IMR-90 (cell line): Measurements from ENCODE around the gene HOATZ. TPM values are rescaled to one million over a fixed set of nuclear protein-coding genes. Genes with fewer than 3 reads are reported as not detected.
A peak's percentile ranks its signal among the peaks of the same experiment; 100 is the strongest.

Source experiments
- ATAC-seq: fragments of 200-7000 bp; cut with Tn5 transposase; 2 replicates; pipeline ENCODE4 v1.9.1; 2020; ENCODE audit warnings: low read depth, mild to moderate bottlenecking, moderate library complexity
- BruUV-seq: library from RNA; stranded (reverse); fragments of 400-500 nt; replicated peaks from 2 replicates; lab custom pipeline; 2021; lab: Mats Ljungman, UMichigan
- CTCF ChIA-PET: fragments of 300-600 bp; formaldehyde crosslinking; extraction: SDS; loops from one replicate; lab custom pipeline; 2021; ENCODE audit warnings: antibody characterized with exemption; lab: Yijun Ruan, JAX
- POLR2A ChIA-PET: fragments of 300-600 bp; sonication (Branson Sonifier 250); formaldehyde crosslinking; loops from one replicate; lab custom pipeline; 2022; ENCODE audit warnings: antibody characterized with exemption; ENCODE audit not compliant: unreplicated experiment; lab: Charles Lee
- DNase-seq: peaks from one replicate; pipeline ENCODE4 v3.0.0; 2013
- H2AFZ ChIP-seq: replicated peaks from 2 replicates; pipeline ENCODE3; 2013; ENCODE audit warnings: low read length, mild to moderate bottlenecking; ENCODE audit not compliant: poor library complexity
- H2AK5ac ChIP-seq: 2 replicates; pipeline ENCODE4 v1.6.1; 2013; ENCODE audit warnings: low read depth, low read length, inconsistent platforms
- H2AK9ac ChIP-seq: replicated peaks from 2 replicates; pipeline ENCODE3; 2013; ENCODE audit warnings: mild to moderate bottlenecking, low read depth, low read length, moderate library complexity; ENCODE audit not compliant: poor library complexity
- H2BK120ac ChIP-seq: 2 replicates; pipeline ENCODE4 v1.6.1; 2013; ENCODE audit warnings: low read depth, low read length, inconsistent platforms
- H2BK15ac ChIP-seq: 3 replicates; pipeline ENCODE4 v1.6.1; 2013; ENCODE audit warnings: low read depth, low read length, inconsistent platforms
- H2BK20ac ChIP-seq: 2 replicates; pipeline ENCODE4 v1.6.1; 2013; ENCODE audit warnings: low read depth, mild to moderate bottlenecking, inconsistent platforms, low read length, moderate library complexity
- H2BK5ac ChIP-seq: 2 replicates; pipeline ENCODE4 v1.6.1; 2013; ENCODE audit warnings: mild to moderate bottlenecking, low read depth, low read length, inconsistent platforms; ENCODE audit not compliant: poor library complexity, severe bottlenecking
- H3K14ac ChIP-seq: replicated peaks from 2 replicates; pipeline ENCODE4 v1.6.1; 2013; ENCODE audit warnings: low read depth, low read length, inconsistent platforms
- H3K18ac ChIP-seq: 2 replicates; pipeline ENCODE4 v1.6.1; 2013; ENCODE audit warnings: low read depth, low read length, control low read depth
- H3K23ac ChIP-seq: 2 replicates; pipeline ENCODE4 v1.6.1; 2013; ENCODE audit warnings: low read depth, low read length, inconsistent platforms
- H3K27ac ChIP-seq: 2 replicates; pipeline ENCODE4 v1.5.1; 2013; ENCODE audit warnings: mild to moderate bottlenecking, control low read depth, low read length; ENCODE audit not compliant: insufficient read depth
- H3K27me3 ChIP-seq: 2 replicates; pipeline ENCODE4 v1.6.1; 2013; ENCODE audit warnings: low read length; ENCODE audit not compliant: control insufficient read depth, insufficient read depth
- H3K36me3 ChIP-seq: 2 replicates; pipeline ENCODE4 v1.6.1; 2013; ENCODE audit warnings: low read length, mixed read lengths; ENCODE audit not compliant: control insufficient read depth, insufficient read depth
- H3K4ac ChIP-seq: 2 replicates; pipeline ENCODE4 v1.6.1; 2013; ENCODE audit warnings: low read depth, low read length, inconsistent platforms
- H3K4me1 ChIP-seq: 2 replicates; pipeline ENCODE4 v1.6.1; 2013; ENCODE audit warnings: low read length, mixed read lengths; ENCODE audit not compliant: control insufficient read depth, insufficient read depth
- H3K4me2 ChIP-seq: 2 replicates; pipeline ENCODE4 v1.6.1; 2013; ENCODE audit warnings: low read depth, mild to moderate bottlenecking, control low read depth, low read length, moderate library complexity
- H3K4me3 ChIP-seq: 2 replicates; pipeline ENCODE4 v1.5.1; 2013; ENCODE audit warnings: low read depth, mild to moderate bottlenecking, control low read depth, low read length, moderate library complexity; ENCODE audit not compliant: insufficient read depth
- H3K56ac ChIP-seq: 2 replicates; pipeline ENCODE4 v1.6.1; 2013; ENCODE audit warnings: low read length, inconsistent platforms; ENCODE audit not compliant: insufficient read depth; ENCODE audit errors: extremely low read depth
- H3K79me1 ChIP-seq, 2 experiments: 2 replicates each; pipeline ENCODE4 v1.6.1; 2013; ENCODE audit warnings: low read length in 2 of 2, inconsistent platforms in 1 of 2, low read depth in 1 of 2
- H3K9ac ChIP-seq: 2 replicates; pipeline ENCODE4 v1.6.1; 2013; ENCODE audit warnings: low read depth, low read length, control low read depth
- H3K9me1 ChIP-seq: 2 replicates; pipeline ENCODE4 v1.6.1; 2013; ENCODE audit warnings: low read length, inconsistent platforms; ENCODE audit not compliant: insufficient read depth
- H3K9me3 ChIP-seq: 2 replicates; pipeline ENCODE4 v1.6.1; 2013; ENCODE audit warnings: low read length; ENCODE audit not compliant: control insufficient read depth, insufficient read depth
- H4K20me1 ChIP-seq: 2 replicates; pipeline ENCODE4 v1.6.1; 2013; ENCODE audit warnings: low read length, inconsistent platforms; ENCODE audit not compliant: insufficient read depth
- H4K5ac ChIP-seq: 2 replicates; pipeline ENCODE4 v1.6.1; 2013; ENCODE audit warnings: mild to moderate bottlenecking, low read depth, low read length, control low read depth
- H4K8ac ChIP-seq, 2 experiments: 2 replicates each; pipeline ENCODE4 v1.6.1; 2013; ENCODE audit warnings: low read depth in 2 of 2, low read length in 2 of 2, control low read depth in 1 of 2, inconsistent platforms in 1 of 2
- H4K91ac ChIP-seq: 2 replicates; pipeline ENCODE4 v1.6.1; 2013; ENCODE audit warnings: low read depth, low read length, inconsistent platforms; ENCODE audit not compliant: insufficient read depth
- CHD1 ChIP-seq: IDR thresholded peaks from 2 replicates; pipeline ENCODE4 v1.6.1; 2012; ENCODE audit warnings: low read depth, low read length, improper control_type of control experiment
- FOS ChIP-seq: fragments of 150-350 bp; IDR thresholded peaks from 2 replicates; pipeline ENCODE4 v1.6.1; 2016; ENCODE audit warnings: low read depth, low read length
- MAFK ChIP-seq: IDR thresholded peaks from 2 replicates; pipeline ENCODE4 v1.6.1; 2012; ENCODE audit warnings: low read depth, low read length, improper control_type of control experiment
- MAZ ChIP-seq: IDR thresholded peaks from 2 replicates; pipeline ENCODE4 v1.6.1; 2012; ENCODE audit warnings: low read depth, mild to moderate bottlenecking, low read length, improper control_type of control experiment, moderate library complexity, borderline replicate concordance
- MXI1 ChIP-seq: IDR thresholded peaks from 2 replicates; pipeline ENCODE4 v1.6.1; 2012; ENCODE audit warnings: low read depth, mild to moderate bottlenecking, low read length, moderate library complexity, borderline replicate concordance
- NFE2L2 ChIP-seq: fragments of 150-350 bp; IDR thresholded peaks from 2 replicates; pipeline ENCODE4 v1.6.1; 2016; ENCODE audit warnings: low read depth, mild to moderate bottlenecking, low read length
- RFX5 ChIP-seq: IDR thresholded peaks from 2 replicates; pipeline ENCODE4 v1.8.0; 2012; ENCODE audit warnings: low read depth, mild to moderate bottlenecking, low read length, moderate library complexity
- SMC3 ChIP-seq: fragments of 150-350 bp; IDR thresholded peaks from 2 replicates; pipeline ENCODE4 v1.6.1; 2016; ENCODE audit warnings: low read depth, mild to moderate bottlenecking, antibody characterized with exemption, low read length, moderate library complexity
- WGBS, 2 experiments: methylation state at CpG; one replicate each; pipeline versions ENCODE4 v1.1.5 to v1.1.7; 2013; ENCODE audit warnings: missing lambda C conversion rate in 2 of 2; ENCODE audit not compliant: insufficient read length in 1 of 2; ENCODE audit errors: extremely low coverage in 2 of 2; 5-methylcytosine and 5-hydroxymethylcytosine counted together
- dilution Hi-C: fragments of 300-500 bp; cut with HindIII; formaldehyde crosslinking; loops from one replicate; pipeline ENCODE4 v1.14.3; 2018; ENCODE audit warnings: low sequenced_read_pairs; ENCODE audit not compliant: unreplicated experiment
- in situ Hi-C: fragments of 300-500 bp; cut with MboI; formaldehyde crosslinking; loops from 3 replicates; pipeline ENCODE4 v1.14.3; 2019; ENCODE audit warnings: low sequenced_read_pairs, inconsistent platforms, mixed read lengths
- intact Hi-C: fragments of 100-400 bp; cut with micrococcal nuclease; formaldehyde crosslinking; loops from 2 replicates; pipeline ENCODE4 v1.10.0; 2022
- polyA plus RNA-seq, 3 experiments: library from polyadenylated mRNA; depleted of rRNA; stranded (reverse); fragments of >200 nt; gene quantifications; 2 replicates each; pipeline ENCODE4 v1.2.3, GENCODE V29; 2012; ENCODE audit warnings: low replicate concordance in 1 of 3
- total RNA-seq: library from RNA; depleted of rRNA; stranded (reverse); fragments of >200 nt; gene quantifications from 2 replicates; pipeline ENCODE4 v1.2.3, GENCODE V29; 2012
- TF ChIP-seq, protein P1 (sequence below): fragments of 150-350 bp; IDR thresholded peaks from 2 replicates; pipeline ENCODE4 v1.6.1; 2016; ENCODE audit warnings: low read depth, mild to moderate bottlenecking, low read length, moderate library complexity, borderline replicate concordance
- TF ChIP-seq, protein P2 (sequence below): fragments of 150-350 bp; IDR thresholded peaks from 2 replicates; pipeline ENCODE4 v1.6.1; 2017; ENCODE audit warnings: mild to moderate bottlenecking, antibody characterized with exemption, low read length, low read depth

HOATZ gene
- total and polyA plus RNA-seq, 2 of the 4 experiments (the other 2 are of a cell fraction): not detected

DNA sequence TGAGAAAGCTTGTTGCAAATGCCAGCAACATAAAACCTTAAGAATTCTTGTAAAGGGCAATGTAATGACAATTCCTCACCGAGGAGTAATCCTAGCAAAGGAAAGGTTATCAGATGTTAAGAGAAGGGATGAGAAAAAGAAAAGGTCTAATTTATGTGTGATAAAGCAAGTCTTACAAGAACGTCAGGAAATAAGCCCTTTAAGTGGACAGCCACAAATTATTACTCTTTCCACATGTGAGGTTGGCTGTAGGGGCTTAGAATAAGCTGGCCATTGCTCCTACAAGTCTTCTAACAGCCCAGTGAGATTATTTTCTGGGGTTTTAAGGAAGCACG is 35.3 kb downstream of the HOATZ start:
- H4K91ac ChIP-seq: no peak overlapping the region
- H3K56ac ChIP-seq: no peak overlapping the region
- H3K9me3 ChIP-seq: no peaks in the 10 kb centered on the region
- H2BK20ac ChIP-seq: no peak overlapping the region
- DNase-seq: no peak
- H3K9ac ChIP-seq: no peak overlapping the region
- POLR2A ChIA-PET: no interaction called here
- H3K4ac ChIP-seq: no peak overlapping the region
- H3K27me3 ChIP-seq: no peaks in the 10 kb centered on the region
- H4K5ac ChIP-seq: no peak overlapping the region
- no peak for TF ChIP-seq RFX5
- TF ChIP-seq MAFK: no peak
- TF ChIP-seq SMC3: no peak
- TF ChIP-seq FOS: no peak
- TF ChIP-seq MXI1: no peak
- no peak for TF ChIP-seq NFE2L2
- TF ChIP-seq, protein P1, sequence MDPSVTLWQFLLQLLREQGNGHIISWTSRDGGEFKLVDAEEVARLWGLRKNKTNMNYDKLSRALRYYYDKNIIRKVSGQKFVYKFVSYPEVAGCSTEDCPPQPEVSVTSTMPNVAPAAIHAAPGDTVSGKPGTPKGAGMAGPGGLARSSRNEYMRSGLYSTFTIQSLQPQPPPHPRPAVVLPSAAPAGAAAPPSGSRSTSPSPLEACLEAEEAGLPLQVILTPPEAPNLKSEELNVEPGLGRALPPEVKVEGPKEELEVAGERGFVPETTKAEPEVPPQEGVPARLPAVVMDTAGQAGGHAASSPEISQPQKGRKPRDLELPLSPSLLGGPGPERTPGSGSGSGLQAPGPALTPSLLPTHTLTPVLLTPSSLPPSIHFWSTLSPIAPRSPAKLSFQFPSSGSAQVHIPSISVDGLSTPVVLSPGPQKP: no peak
- TF ChIP-seq CHD1: no peak
- TF ChIP-seq MAZ: no peak
- TF ChIP-seq, protein P2, sequence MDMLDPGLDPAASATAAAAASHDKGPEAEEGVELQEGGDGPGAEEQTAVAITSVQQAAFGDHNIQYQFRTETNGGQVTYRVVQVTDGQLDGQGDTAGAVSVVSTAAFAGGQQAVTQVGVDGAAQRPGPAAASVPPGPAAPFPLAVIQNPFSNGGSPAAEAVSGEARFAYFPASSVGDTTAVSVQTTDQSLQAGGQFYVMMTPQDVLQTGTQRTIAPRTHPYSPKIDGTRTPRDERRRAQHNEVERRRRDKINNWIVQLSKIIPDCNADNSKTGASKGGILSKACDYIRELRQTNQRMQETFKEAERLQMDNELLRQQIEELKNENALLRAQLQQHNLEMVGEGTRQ: no peak
- H2AFZ ChIP-seq: no peak overlapping the region
- no peak overlapping the region for H2AK5ac ChIP-seq
- no peak overlapping the region for H3K4me3 ChIP-seq
- H2BK5ac ChIP-seq: peak overlapping the region; percentile 61
- no TSS peak for BruUV-seq
- no peak for ATAC-seq
- H3K4me2 ChIP-seq: no peak overlapping the region
- H3K27ac ChIP-seq: no peak overlapping the region
- no peak overlapping the region for H2BK120ac ChIP-seq
- no peak overlapping the region for H2BK15ac ChIP-seq
- H3K4me1 ChIP-seq: peaks cover 21% of the 10 kb centered on the region
- intact Hi-C loops: no loop called here
- H3K18ac ChIP-seq: no peak overlapping the region; the same call in 1 of the 2 replicates
- WGBS, 2 experiments: no CpG with 5 or more reads among the region's 3 CpGs
- no peak overlapping the region for H3K23ac ChIP-seq
- peaks cover 40% of the 10 kb centered on the region for H3K9me1 ChIP-seq
- H3K79me1 ChIP-seq: peaks cover 49 to 78% of the 10 kb centered on the region in 2 experiments
- dilution Hi-C loops: no loop called here
- no peak overlapping the region for H3K14ac ChIP-seq
- H2AK9ac ChIP-seq: no peak overlapping the region
- no peak overlapping the region for H4K8ac ChIP-seq
- H4K20me1 ChIP-seq: no peaks in the 10 kb centered on the region
- in situ Hi-C loops: no loop called here
- H3K36me3 ChIP-seq: peaks cover 53% of the 10 kb centered on the region
- CTCF ChIA-PET: interaction anchor here (0.6 kb wide), 1 partner anchor 121 kb away, joined by 3 read pairs; no protein-coding TSS in a partner anchor
